ENCODE results near the gene ZBTB7C. TPM values are rescaled to one million over a fixed set of nuclear protein-coding genes. Genes with fewer than 3 reads are reported as not detected.
A peak's percentile ranks its signal among the peaks of the same experiment; 100 is the strongest.

Gene ZBTB7C
- total RNA-seq, 5 donors from 2014 or later (not counting 1 experiment from before 2014, with no cell fraction given) = 0.06 TPM; not detected in 4

- ChIA-PET POLR2A (no interaction called here), CTCF (no interaction called here)
- DNase-seq = no peak
- H3K4me1 Mint-ChIP-seq = no peaks in the 10 kb centered on the region
- Histone ChIP-seq H3K4me1 (ENCODE audit: control insufficient read depth in 1 of 2, extremely low read depth in 1 of 2, insufficient read depth in 2 of 2, low read length in 2 of 2) (no peaks in the 10 kb centered on the region), H3K27ac (ENCODE audit: low read length) (no peak overlapping the region), H3K27me3 (replicated peaks in 1 of 2; ENCODE audit: control insufficient read depth in 2 of 2, extremely low read depth in 1 of 2, insufficient read depth in 2 of 2, low read length in 1 of 2) (peaks cover 0 to 9% of the 10 kb centered on the region in 2 experiments), H3K9me3 (no peaks in the 10 kb centered on the region), H3K4me3 (ENCODE audit: control insufficient read depth in 1 of 2, extremely low read depth in 1 of 2, low read length in 1 of 2) (no peak overlapping the region), H3K36me3 (ENCODE audit: control insufficient read depth in 2 of 2, extremely low read depth in 1 of 2, insufficient read depth in 1 of 2, low read length in 1 of 2) (no peaks in the 10 kb centered on the region)
- no peaks in the 10 kb centered on the region for H3K9me3 Mint-ChIP-seq
- no peak for ATAC-seq (replicated peaks in 1 of 4)
- WGBS (ENCODE audit: insufficient coverage) = 69% methylated on average over 3 of the region's 6 CpGs
- H3K4me3 Mint-ChIP-seq = no peak overlapping the region
- H3K27ac Mint-ChIP-seq = no peak overlapping the region
- peaks cover 0 to 3% of the 10 kb centered on the region in 2 donors for H3K27me3 Mint-ChIP-seq
- no peaks in the 10 kb centered on the region for H3K36me3 Mint-ChIP-seq
These were observed 190.0 kb downstream of the ZBTB7C start for GRCh38 chr18:48219037-48219809.

DNA sequence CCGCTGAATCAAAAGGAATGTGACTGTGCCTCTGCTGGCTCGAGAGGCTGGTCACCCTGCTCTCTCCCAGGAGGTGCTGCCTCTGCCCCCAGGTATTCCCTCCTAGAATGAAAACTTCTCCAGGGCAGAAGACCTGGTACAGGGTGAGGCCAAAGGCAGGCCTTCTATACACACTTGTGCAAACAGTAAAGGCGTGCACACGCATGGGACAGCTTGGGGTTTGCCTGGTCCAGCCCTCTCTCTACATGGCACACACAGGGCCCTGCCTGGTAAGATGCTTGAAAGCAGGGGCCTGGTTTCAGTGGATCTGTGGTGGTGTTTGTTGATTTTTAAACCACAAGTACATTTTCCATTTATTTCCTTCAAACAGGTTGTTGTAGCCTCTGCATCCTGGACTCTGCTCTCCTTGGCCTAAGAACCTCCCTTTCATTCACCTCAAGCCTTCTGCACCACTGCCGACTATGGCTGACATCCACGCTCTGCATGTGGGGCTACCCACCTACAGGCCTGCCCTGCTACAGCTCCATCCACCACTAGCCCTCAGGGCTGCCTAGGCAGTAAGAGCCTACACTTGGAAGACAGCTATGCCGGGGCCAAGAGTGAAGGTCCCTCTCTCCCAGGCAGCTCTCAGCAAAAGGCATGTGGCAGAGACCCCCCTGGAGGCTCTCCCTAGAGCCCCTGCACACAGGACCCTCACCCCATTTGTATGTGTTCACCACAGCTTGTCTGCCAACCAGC, 190.7 kb downstream of the ZBTB7C start:
- CTCF ChIA-PET = no interaction called here
- no peak for ATAC-seq (replicated peaks in 1 of 4)
- 85% methylated on average over 4 of the region's 7 CpGs for WGBS (ENCODE audit: insufficient coverage)

DNA sequence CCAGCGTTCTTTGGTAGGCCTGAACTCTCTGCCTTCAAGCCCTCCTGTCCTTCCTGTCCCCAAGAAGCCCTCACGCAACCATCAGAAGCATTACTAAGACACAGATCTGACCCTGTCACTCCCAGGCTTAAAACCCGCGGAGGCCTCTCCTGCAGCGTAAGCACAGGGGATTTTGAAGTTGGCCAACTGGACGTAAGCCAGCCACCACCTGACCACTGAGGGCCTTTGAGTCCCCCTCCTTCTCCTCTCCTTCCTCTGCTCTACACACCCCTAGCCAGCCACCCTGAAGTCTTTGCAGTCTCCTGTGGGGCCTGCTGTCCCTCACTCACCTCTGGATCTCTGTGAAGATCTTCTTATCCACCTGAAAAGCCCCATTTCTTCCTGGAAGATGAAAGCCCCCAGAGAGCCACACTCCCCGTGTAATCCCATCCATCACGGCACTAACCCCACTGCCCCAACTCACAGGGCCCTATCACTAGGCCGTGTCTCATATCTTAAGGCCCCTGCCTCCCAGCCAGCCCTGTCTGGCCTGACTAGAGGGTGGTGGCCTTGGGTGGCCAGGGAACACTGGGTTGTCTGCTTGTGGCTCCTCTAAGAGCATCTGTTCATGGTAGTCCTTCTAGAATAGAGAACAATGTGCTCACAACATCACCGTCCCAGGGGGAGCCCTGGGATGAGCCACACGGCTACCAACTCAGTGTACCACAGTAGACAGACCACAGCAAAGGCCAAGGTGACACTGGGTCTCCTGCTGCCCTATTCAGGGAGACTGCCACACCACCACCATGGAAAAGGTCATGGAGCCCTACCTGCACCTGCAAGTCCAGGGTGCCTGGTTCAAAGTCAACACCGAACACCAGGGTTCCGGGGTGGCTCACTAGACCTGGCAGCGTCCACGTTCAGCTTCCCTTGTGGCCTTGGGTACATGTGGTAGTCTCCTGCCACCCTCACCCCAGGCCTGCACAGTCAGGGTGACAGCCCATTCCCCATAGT, 191.6 kb downstream of the ZBTB7C start:
- no peaks in the 10 kb centered on the region for H3K36me3 Mint-ChIP-seq
- H3K9me3 Mint-ChIP-seq = no peaks in the 10 kb centered on the region
- H3K4me1 Mint-ChIP-seq = no peaks in the 10 kb centered on the region
- WGBS (ENCODE audit: insufficient coverage) = 82% methylated on average over 3 of the region's 15 CpGs
- no peaks in the 10 kb centered on the region for H3K9me3 ChIP-seq
- no peak overlapping the region for H3K4me3 ChIP-seq (ENCODE audit: control insufficient read depth in 1 of 2, extremely low read depth in 1 of 2, low read length in 1 of 2)
- DNase-seq (no peak), ATAC-seq (replicated peaks in 1 of 4) (peak in 1 of 4 experiments; percentile 16)
- POLR2A ChIA-PET = no interaction called here
- no peak overlapping the region for H3K27ac Mint-ChIP-seq
- peaks cover 0 to 16% of the 10 kb centered on the region in 2 experiments for H3K27me3 ChIP-seq (replicated peaks in 1 of 2; ENCODE audit: control insufficient read depth in 2 of 2, extremely low read depth in 1 of 2, insufficient read depth in 2 of 2, low read length in 1 of 2)
- H3K36me3 ChIP-seq (ENCODE audit: control insufficient read depth in 2 of 2, extremely low read depth in 1 of 2, insufficient read depth in 1 of 2, low read length in 1 of 2) = no peaks in the 10 kb centered on the region
- CTCF ChIA-PET = no interaction called here
- no peaks in the 10 kb centered on the region for H3K4me1 ChIP-seq (ENCODE audit: control insufficient read depth in 1 of 2, extremely low read depth in 1 of 2, insufficient read depth in 2 of 2, low read length in 2 of 2)
- H3K27ac ChIP-seq (ENCODE audit: low read length) = no peak overlapping the region
- peaks cover 0 to 3% of the 10 kb centered on the region in 2 donors for H3K27me3 Mint-ChIP-seq
- H3K4me3 Mint-ChIP-seq = no peak overlapping the region

More for the DNA sequence above, 190.7 kb downstream of the ZBTB7C start:
- no peak overlapping the region for H3K27ac ChIP-seq (ENCODE audit: low read length)
- no peak overlapping the region for H3K4me3 ChIP-seq (ENCODE audit: control insufficient read depth in 1 of 2, extremely low read depth in 1 of 2, low read length in 1 of 2)
- H3K36me3 Mint-ChIP-seq = no peaks in the 10 kb centered on the region
- H3K27me3 ChIP-seq (replicated peaks in 1 of 2; ENCODE audit: control insufficient read depth in 2 of 2, extremely low read depth in 1 of 2, insufficient read depth in 2 of 2, low read length in 1 of 2) = peaks cover 0 to 13% of the 10 kb centered on the region in 2 experiments
- H3K27me3 Mint-ChIP-seq = peaks cover 0 to 3% of the 10 kb centered on the region in 2 donors
- H3K4me3 Mint-ChIP-seq = no peak overlapping the region
- H3K4me1 ChIP-seq (ENCODE audit: control insufficient read depth in 1 of 2, extremely low read depth in 1 of 2, insufficient read depth in 2 of 2, low read length in 2 of 2) = no peaks in the 10 kb centered on the region
- no peaks in the 10 kb centered on the region for H3K36me3 ChIP-seq (ENCODE audit: control insufficient read depth in 2 of 2, extremely low read depth in 1 of 2, insufficient read depth in 1 of 2, low read length in 1 of 2)
- H3K4me1 Mint-ChIP-seq = no peaks in the 10 kb centered on the region
- DNase-seq = no peak
- POLR2A ChIA-PET = no interaction called here
- no peak overlapping the region for H3K27ac Mint-ChIP-seq
- no peaks in the 10 kb centered on the region for H3K9me3 ChIP-seq
- no peaks in the 10 kb centered on the region for H3K9me3 Mint-ChIP-seq

DNA sequence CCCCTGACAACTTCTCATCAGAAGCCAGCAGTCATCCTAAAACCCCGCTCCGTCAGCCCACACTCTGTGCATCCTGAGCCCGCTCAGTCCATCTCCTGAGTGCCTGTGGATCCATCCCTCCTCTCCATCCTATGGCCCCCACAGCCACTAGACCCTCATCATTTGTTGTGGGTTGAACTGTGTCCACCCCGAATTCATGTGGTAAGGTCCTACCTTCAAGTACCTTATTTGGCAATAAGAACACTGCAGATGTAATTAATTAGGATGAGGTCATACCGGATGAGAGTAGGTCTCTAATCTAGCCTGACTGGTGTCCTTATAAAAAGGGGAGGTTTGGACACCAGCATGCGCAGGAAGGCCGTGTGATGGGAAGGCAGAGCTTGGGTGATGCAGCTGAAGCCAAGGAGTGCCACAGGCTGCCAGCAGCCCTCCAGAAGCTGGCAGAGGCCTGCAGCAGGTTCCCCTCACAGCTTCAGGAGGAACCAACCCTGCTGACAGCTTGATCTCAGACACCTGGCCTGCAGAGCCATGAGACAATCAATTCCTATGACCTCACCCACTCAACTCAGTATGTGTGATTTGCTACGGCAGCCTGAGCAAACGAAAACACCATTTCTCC, 192.4 kb downstream of the ZBTB7C start:
- H3K36me3 ChIP-seq (ENCODE audit: control insufficient read depth in 2 of 2, extremely low read depth in 1 of 2, insufficient read depth in 1 of 2, low read length in 1 of 2) = no peaks in the 10 kb centered on the region
- no peaks in the 10 kb centered on the region for H3K9me3 ChIP-seq
- H3K36me3 Mint-ChIP-seq = no peaks in the 10 kb centered on the region
- H3K4me1 ChIP-seq (ENCODE audit: control insufficient read depth in 1 of 2, extremely low read depth in 1 of 2, insufficient read depth in 2 of 2, low read length in 2 of 2) = no peaks in the 10 kb centered on the region
- no peak overlapping the region for H3K4me3 ChIP-seq (ENCODE audit: control insufficient read depth in 1 of 2, extremely low read depth in 1 of 2, low read length in 1 of 2)
- no peaks in the 10 kb centered on the region for H3K9me3 Mint-ChIP-seq
- H3K4me3 Mint-ChIP-seq = no peak overlapping the region
- no peak overlapping the region for H3K27ac Mint-ChIP-seq
- peaks cover 0 to 3% of the 10 kb centered on the region in 2 donors for H3K27me3 Mint-ChIP-seq
- H3K4me1 Mint-ChIP-seq = no peaks in the 10 kb centered on the region
- peaks cover 0 to 12% of the 10 kb centered on the region in 2 experiments for H3K27me3 ChIP-seq (replicated peaks in 1 of 2; ENCODE audit: control insufficient read depth in 2 of 2, extremely low read depth in 1 of 2, insufficient read depth in 2 of 2, low read length in 1 of 2)
- CTCF ChIA-PET = no interaction called here
- DNase-seq = no peak
- WGBS (ENCODE audit: insufficient coverage) = 93% methylated on average over 8 of the region's 9 CpGs
- no peak for ATAC-seq (replicated peaks in 1 of 4)
- POLR2A ChIA-PET = no interaction called here
- no peak overlapping the region for H3K27ac ChIP-seq (ENCODE audit: low read length)

DNA sequence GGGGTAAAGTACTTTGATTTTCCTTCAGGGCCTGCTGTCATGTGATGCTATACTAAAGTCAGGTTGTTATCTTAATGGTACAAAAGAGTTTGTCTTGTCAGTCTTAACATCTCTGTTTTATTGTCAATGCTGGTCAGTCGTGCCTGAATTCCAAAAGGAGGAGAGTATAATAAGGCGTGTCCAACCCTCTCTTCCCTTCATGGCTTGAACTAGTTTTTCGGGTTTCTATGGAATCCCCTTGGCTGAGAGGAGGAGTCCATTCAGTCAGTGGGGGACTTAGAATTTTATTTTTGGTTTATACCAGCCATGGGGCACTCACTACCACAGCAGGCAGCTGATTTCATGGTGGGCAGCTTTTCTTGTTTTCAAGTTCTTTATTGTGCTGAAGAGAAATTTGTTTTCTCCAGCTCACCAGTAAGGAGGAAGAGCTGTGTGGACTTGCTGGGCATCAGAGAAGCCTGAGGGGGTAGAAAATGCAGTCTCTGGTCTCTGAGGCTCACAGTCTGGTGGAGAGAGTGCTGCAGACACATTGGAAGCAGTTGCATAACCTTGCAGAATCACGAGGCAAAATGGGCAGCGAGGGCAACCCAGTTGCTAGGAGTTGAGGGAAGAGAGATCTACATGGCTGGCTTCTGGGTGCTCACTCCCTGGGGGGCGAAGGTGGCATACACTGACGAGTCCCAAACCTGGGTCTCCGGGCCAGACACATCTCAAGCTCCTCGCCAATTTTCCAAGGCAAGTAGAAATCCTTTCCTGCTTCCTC, 193.1 kb downstream of the ZBTB7C start:
- 61% methylated on average over 6 of the region's 9 CpGs for WGBS (ENCODE audit: insufficient coverage)

More for the DNA sequence above, 193.1 kb downstream of the ZBTB7C start:
- no peaks in the 10 kb centered on the region for H3K9me3 ChIP-seq
- peaks cover 0 to 3% of the 10 kb centered on the region in 2 donors for H3K27me3 Mint-ChIP-seq
- CTCF ChIA-PET = no interaction called here
- no peak overlapping the region for H3K4me3 ChIP-seq (ENCODE audit: control insufficient read depth in 1 of 2, extremely low read depth in 1 of 2, low read length in 1 of 2)
- peaks cover 0 to 12% of the 10 kb centered on the region in 2 experiments for H3K27me3 ChIP-seq (replicated peaks in 1 of 2; ENCODE audit: control insufficient read depth in 2 of 2, extremely low read depth in 1 of 2, insufficient read depth in 2 of 2, low read length in 1 of 2)
- no peak overlapping the region for H3K4me3 Mint-ChIP-seq
- no peak for ATAC-seq (replicated peaks in 1 of 4)
- POLR2A ChIA-PET = no interaction called here
- H3K4me1 ChIP-seq (ENCODE audit: control insufficient read depth in 1 of 2, extremely low read depth in 1 of 2, insufficient read depth in 2 of 2, low read length in 2 of 2) = no peaks in the 10 kb centered on the region
- H3K27ac Mint-ChIP-seq = no peak overlapping the region
- peaks cover 0 to 2% (median 0%) of the 10 kb centered on the region in 3 donors for H3K9me3 Mint-ChIP-seq
- no peaks in the 10 kb centered on the region for H3K36me3 ChIP-seq (ENCODE audit: control insufficient read depth in 2 of 2, extremely low read depth in 1 of 2, insufficient read depth in 1 of 2, low read length in 1 of 2)
- H3K4me1 Mint-ChIP-seq = no peaks in the 10 kb centered on the region
- no peak overlapping the region for H3K27ac ChIP-seq (ENCODE audit: low read length)
- no peak for DNase-seq
- no peaks in the 10 kb centered on the region for H3K36me3 Mint-ChIP-seq
